SK-N-SH (cell line): ENCODE measurements around the gene RAB20. TPM values are rescaled to one million over a fixed set of nuclear protein-coding genes. Genes with fewer than 3 reads are reported as not detected.

Experiments used
- CTCF ChIA-PET: fragments of 300-600, 350-600 bp; formaldehyde crosslinking; extraction: SDS; loops from one replicate; lab custom pipeline; 2021; lab: Yijun Ruan, JAX
- POLR2A ChIA-PET: fragments of 350-600 bp; sonication (Branson Sonifier 250); formaldehyde crosslinking; extraction: SDS; loops from one replicate; lab custom pipeline; 2020; ENCODE audit warnings: antibody characterized with exemption, inconsistent platforms; lab: Yijun Ruan, JAX
- DNase-seq: peaks from one replicate; pipeline ENCODE4 v3.0.0; 2012
- H2AFZ ChIP-seq: fragments of 200-600 bp; sonication (generic); 2 replicates; pipeline ENCODE4 v1.8.1; 2016; ENCODE audit warnings: antibody characterized with exemption, mild to moderate bottlenecking, low read depth
- H3F3A ChIP-seq: fragments of 200-600 bp; sonication (generic); replicated peaks from 2 replicates; pipeline ENCODE3; 2016; ENCODE audit warnings: antibody characterized with exemption, mild to moderate bottlenecking; ENCODE audit not compliant: insufficient read depth
- H3K27ac ChIP-seq, 2 experiments: fragments of 200-500 bp in 1 of 2; fragments of 200-600 bp in 1 of 2; sonication (Bioruptor generic) in 1 of 2; sonication (generic), shearing (Covaris generic) in 1 of 2; 2 replicates each; pipeline versions ENCODE4 v1.5.1 to v1.6.1; 2014 to 2016; ENCODE audit warnings: low read depth in 2 of 2, inconsistent platforms in 1 of 2, low read length in 1 of 2, mild to moderate bottlenecking in 1 of 2, mixed read lengths in 1 of 2
- H3K27me3 ChIP-seq: fragments of 200-600 bp; sonication (generic), shearing (Covaris generic); 2 replicates; pipeline ENCODE4 v1.6.1; 2016; ENCODE audit warnings: mixed run types; ENCODE audit not compliant: insufficient read depth
- H3K36me3 ChIP-seq, 2 experiments: fragments of 200-500 bp in 1 of 2; fragments of 200-600 bp in 1 of 2; sonication (Bioruptor generic) in 1 of 2; sonication (generic) in 1 of 2; replicated peaks in 1 of 2; 2 replicates each; pipeline versions ENCODE3 to v1.5.1; 2014 to 2016; ENCODE audit warnings: low read length in 1 of 2, mild to moderate bottlenecking in 1 of 2; ENCODE audit not compliant: insufficient read depth in 2 of 2, control insufficient read depth in 1 of 2
- H3K4me1 ChIP-seq, 2 experiments: fragments of 200-500 bp in 1 of 2; fragments of 200-600 bp in 1 of 2; sonication (Bioruptor generic) in 1 of 2; sonication (generic), shearing (Covaris generic) in 1 of 2; 2 replicates each; pipeline versions ENCODE4 v1.5.1 to v1.6.1; 2014 to 2016; ENCODE audit warnings: low read depth in 1 of 2, low read length in 1 of 2, mixed run types in 1 of 2; ENCODE audit not compliant: insufficient read depth in 2 of 2, control insufficient read depth in 1 of 2
- H3K4me2 ChIP-seq: fragments of 200-600 bp; sonication (generic), shearing (Covaris generic); 2 replicates; pipeline ENCODE4 v1.6.1; 2017; ENCODE audit warnings: mixed run types
- H3K4me3 ChIP-seq, 2 experiments: fragments of 200-500 bp in 1 of 2; fragments of 200-600 bp in 1 of 2; sonication (Bioruptor generic) in 1 of 2; sonication (generic), shearing (Covaris generic) in 1 of 2; 2 replicates each; pipeline versions ENCODE4 v1.5.1 to v1.8.1; 2014 to 2016; ENCODE audit warnings: low read depth in 2 of 2, inconsistent platforms in 1 of 2, low read length in 1 of 2, mild to moderate bottlenecking in 1 of 2, mixed read lengths in 1 of 2, moderate library complexity in 1 of 2
- H3K79me2 ChIP-seq: fragments of 200-600 bp; sonication (generic); 2 replicates; pipeline ENCODE4 v1.8.1; 2017; ENCODE audit warnings: mild to moderate bottlenecking; ENCODE audit not compliant: insufficient read depth
- H3K9ac ChIP-seq: fragments of 200-600 bp; sonication (generic); 2 replicates; pipeline ENCODE4 v1.6.1; 2017; ENCODE audit warnings: mixed run types
- H3K9me2 ChIP-seq: fragments of 200-600 bp; sonication (generic); 2 replicates; pipeline ENCODE4 v1.6.1; 2017; ENCODE audit warnings: mixed run types
- H3K9me3 ChIP-seq: fragments of 200-600 bp; sonication (generic); 2 replicates; pipeline ENCODE4 v1.6.1; 2017; ENCODE audit warnings: mixed run types, mild to moderate bottlenecking, moderate library complexity
- H4K20me1 ChIP-seq: fragments of 200-600 bp; sonication (generic); 2 replicates; pipeline ENCODE4 v1.6.1; 2017; ENCODE audit warnings: mild to moderate bottlenecking, mixed run types; ENCODE audit not compliant: insufficient read depth
- CHD2 ChIP-seq: fragments of 150-350 bp; IDR thresholded peaks from 2 replicates; pipeline ENCODE4 v1.6.1; 2018; ENCODE audit warnings: low read length; ENCODE audit not compliant: partially characterized antibody
- CTCF ChIP-seq: fragments of 200-600 bp; sonication (generic); IDR thresholded peaks from 2 replicates; pipeline ENCODE4 v1.6.1; 2017; ENCODE audit warnings: antibody characterized with exemption, mild to moderate bottlenecking, moderate library complexity
- FOSL2 ChIP-seq: IDR thresholded peaks from 2 replicates; pipeline ENCODE4 v1.4.0; 2012; ENCODE audit warnings: low read depth, mild to moderate bottlenecking, moderate library complexity, borderline replicate concordance
- GATA2 ChIP-seq: sonication (generic); formaldehyde crosslinking; IDR thresholded peaks from 2 replicates; pipeline ENCODE4 v1.5.0; 2020; ENCODE audit warnings: mild to moderate bottlenecking, missing genetic modification reagents
- JUND ChIP-seq: IDR thresholded peaks from 2 replicates; pipeline ENCODE4 v1.4.0; 2012
- NFIC ChIP-seq: IDR thresholded peaks from 2 replicates; pipeline ENCODE4 v1.4.0; 2012; ENCODE audit warnings: borderline replicate concordance
- NRF1 ChIP-seq: IDR thresholded peaks from 2 replicates; pipeline ENCODE4 v1.6.1; 2012; ENCODE audit warnings: low read depth, mild to moderate bottlenecking, low read length
- POLR2AphosphoS5 ChIP-seq: IDR thresholded peaks from 2 replicates; pipeline ENCODE4 v1.6.1; 2012; ENCODE audit warnings: low read depth, low read length
- RCOR1 ChIP-seq: fragments of 150-350 bp; IDR thresholded peaks from 2 replicates; pipeline ENCODE4 v1.6.1; 2017; ENCODE audit warnings: antibody characterized with exemption, low read length
- RFX5 ChIP-seq: IDR thresholded peaks from 2 replicates; pipeline ENCODE4 v1.6.1; 2012; ENCODE audit warnings: mild to moderate bottlenecking, improper control_type of control experiment, low read length
- RXRA ChIP-seq: IDR thresholded peaks from 2 replicates; pipeline ENCODE4 v1.4.0; 2012; ENCODE audit warnings: low read depth, mild to moderate bottlenecking, borderline replicate concordance
- TEAD4 ChIP-seq: IDR thresholded peaks from 2 replicates; pipeline ENCODE4 v1.4.0; 2012; ENCODE audit warnings: mild to moderate bottlenecking, borderline replicate concordance; ENCODE audit not compliant: insufficient read depth
- YY1 ChIP-seq: IDR thresholded peaks from 2 replicates; pipeline ENCODE4 v1.4.0; 2012; ENCODE audit warnings: low read depth, mild to moderate bottlenecking
- WGBS: methylation state at CpG from one replicate; pipeline ENCODE4 v1.1.6; 2017; ENCODE audit warnings: low lambda C conversion rate; 5-methylcytosine and 5-hydroxymethylcytosine counted together
- polyA plus RNA-seq, 3 experiments: library from polyadenylated mRNA; depleted of rRNA; stranded (reverse); fragments of >200 nt; gene quantifications; 2 replicates each; pipeline ENCODE4 v1.2.3, GENCODE V29; 2012
- TF ChIP-seq, protein P1 (sequence below): IDR thresholded peaks from 2 replicates; pipeline ENCODE4 v1.6.1; 2012; ENCODE audit warnings: mild to moderate bottlenecking, low read depth, low read length, moderate library complexity
- TF ChIP-seq, protein P2 (sequence below): IDR thresholded peaks from 2 replicates; pipeline ENCODE4; 2012
- TF ChIP-seq, protein P3 (sequence below): IDR thresholded peaks from 2 replicates; pipeline ENCODE4 v1.4.0; 2012; ENCODE audit warnings: low read depth, borderline replicate concordance
- TF ChIP-seq, protein P4 (sequence below): fragments of 150-350 bp; IDR thresholded peaks from 2 replicates; pipeline ENCODE4 v1.6.1; 2016; ENCODE audit warnings: mild to moderate bottlenecking, low read depth, low read length

RAB20 gene
- polyA plus RNA-seq, 1 of the 3 experiments (the other 2 are of a cell fraction), result 5.2 TPM

DNA sequence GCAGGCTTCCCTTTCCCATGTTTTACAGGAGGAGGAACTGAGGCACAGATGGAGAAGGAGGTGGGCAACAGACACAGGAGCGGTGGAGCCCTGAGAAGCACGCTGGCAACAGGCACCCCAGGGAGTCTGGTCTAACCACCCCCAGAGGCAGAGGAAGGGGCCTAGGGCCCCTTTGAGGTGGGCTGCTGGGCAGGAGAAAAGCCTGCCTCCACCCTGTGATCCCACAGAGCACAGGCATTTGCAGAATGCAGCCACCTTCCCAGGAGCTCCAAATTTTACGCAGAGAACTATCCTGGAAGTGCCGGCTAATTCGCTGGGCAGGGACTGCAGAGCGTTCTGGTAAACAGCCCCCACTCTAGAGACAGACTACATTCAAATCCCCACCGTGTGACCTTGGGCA lies 30.4 kb downstream of the RAB20 start:
- 71% methylated on average over 3 of the region's 7 CpGs for WGBS
- Histone ChIP-seq H3K9ac (no peak overlapping the region), H3K27me3 (no peaks in the 10 kb centered on the region), H3K9me3 (no peaks in the 10 kb centered on the region), H3F3A (no peaks in the 10 kb centered on the region), H3K4me2 (no peak overlapping the region), H3K36me3 (no peaks in the 10 kb centered on the region), H2AFZ (no peak overlapping the region), H3K27ac (no peak overlapping the region), H3K4me3 (no peak overlapping the region), H3K4me1 (no peaks in the 10 kb centered on the region; a peak in 1 of 4 replicates), H3K9me2 (no peaks in the 10 kb centered on the region), H4K20me1 (no peaks in the 10 kb centered on the region), H3K79me2 (no peaks in the 10 kb centered on the region)
- CTCF ChIA-PET, result no interaction called here
- POLR2A ChIA-PET, result no interaction called here
- no peak for DNase-seq
- no peak for TF ChIP-seq YY1
- no peak for TF ChIP-seq CTCF
- TF ChIP-seq NFIC, result no peak
- no peak for TF ChIP-seq FOSL2
- TF ChIP-seq, protein P1, sequence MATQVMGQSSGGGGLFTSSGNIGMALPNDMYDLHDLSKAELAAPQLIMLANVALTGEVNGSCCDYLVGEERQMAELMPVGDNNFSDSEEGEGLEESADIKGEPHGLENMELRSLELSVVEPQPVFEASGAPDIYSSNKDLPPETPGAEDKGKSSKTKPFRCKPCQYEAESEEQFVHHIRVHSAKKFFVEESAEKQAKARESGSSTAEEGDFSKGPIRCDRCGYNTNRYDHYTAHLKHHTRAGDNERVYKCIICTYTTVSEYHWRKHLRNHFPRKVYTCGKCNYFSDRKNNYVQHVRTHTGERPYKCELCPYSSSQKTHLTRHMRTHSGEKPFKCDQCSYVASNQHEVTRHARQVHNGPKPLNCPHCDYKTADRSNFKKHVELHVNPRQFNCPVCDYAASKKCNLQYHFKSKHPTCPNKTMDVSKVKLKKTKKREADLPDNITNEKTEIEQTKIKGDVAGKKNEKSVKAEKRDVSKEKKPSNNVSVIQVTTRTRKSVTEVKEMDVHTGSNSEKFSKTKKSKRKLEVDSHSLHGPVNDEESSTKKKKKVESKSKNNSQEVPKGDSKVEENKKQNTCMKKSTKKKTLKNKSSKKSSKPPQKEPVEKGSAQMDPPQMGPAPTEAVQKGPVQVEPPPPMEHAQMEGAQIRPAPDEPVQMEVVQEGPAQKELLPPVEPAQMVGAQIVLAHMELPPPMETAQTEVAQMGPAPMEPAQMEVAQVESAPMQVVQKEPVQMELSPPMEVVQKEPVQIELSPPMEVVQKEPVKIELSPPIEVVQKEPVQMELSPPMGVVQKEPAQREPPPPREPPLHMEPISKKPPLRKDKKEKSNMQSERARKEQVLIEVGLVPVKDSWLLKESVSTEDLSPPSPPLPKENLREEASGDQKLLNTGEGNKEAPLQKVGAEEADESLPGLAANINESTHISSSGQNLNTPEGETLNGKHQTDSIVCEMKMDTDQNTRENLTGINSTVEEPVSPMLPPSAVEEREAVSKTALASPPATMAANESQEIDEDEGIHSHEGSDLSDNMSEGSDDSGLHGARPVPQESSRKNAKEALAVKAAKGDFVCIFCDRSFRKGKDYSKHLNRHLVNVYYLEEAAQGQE, result no peak
- TF ChIP-seq RCOR1, result no peak
- no peak for TF ChIP-seq RFX5
- no peak for TF ChIP-seq RXRA
- no peak for TF ChIP-seq CHD2
- TF ChIP-seq, protein P2, sequence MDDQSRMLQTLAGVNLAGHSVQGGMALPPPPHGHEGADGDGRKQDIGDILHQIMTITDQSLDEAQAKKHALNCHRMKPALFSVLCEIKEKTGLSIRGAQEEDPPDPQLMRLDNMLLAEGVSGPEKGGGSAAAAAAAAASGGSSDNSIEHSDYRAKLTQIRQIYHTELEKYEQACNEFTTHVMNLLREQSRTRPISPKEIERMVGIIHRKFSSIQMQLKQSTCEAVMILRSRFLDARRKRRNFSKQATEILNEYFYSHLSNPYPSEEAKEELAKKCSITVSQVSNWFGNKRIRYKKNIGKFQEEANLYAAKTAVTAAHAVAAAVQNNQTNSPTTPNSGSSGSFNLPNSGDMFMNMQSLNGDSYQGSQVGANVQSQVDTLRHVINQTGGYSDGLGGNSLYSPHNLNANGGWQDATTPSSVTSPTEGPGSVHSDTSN, result no peak
- TF ChIP-seq NRF1, result no peak
- TF ChIP-seq, protein P3, sequence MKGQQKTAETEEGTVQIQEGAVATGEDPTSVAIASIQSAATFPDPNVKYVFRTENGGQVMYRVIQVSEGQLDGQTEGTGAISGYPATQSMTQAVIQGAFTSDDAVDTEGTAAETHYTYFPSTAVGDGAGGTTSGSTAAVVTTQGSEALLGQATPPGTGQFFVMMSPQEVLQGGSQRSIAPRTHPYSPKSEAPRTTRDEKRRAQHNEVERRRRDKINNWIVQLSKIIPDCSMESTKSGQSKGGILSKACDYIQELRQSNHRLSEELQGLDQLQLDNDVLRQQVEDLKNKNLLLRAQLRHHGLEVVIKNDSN, result no peak
- TF ChIP-seq, protein P4, sequence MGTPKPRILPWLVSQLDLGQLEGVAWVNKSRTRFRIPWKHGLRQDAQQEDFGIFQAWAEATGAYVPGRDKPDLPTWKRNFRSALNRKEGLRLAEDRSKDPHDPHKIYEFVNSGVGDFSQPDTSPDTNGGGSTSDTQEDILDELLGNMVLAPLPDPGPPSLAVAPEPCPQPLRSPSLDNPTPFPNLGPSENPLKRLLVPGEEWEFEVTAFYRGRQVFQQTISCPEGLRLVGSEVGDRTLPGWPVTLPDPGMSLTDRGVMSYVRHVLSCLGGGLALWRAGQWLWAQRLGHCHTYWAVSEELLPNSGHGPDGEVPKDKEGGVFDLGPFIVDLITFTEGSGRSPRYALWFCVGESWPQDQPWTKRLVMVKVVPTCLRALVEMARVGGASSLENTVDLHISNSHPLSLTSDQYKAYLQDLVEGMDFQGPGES, result no peak
- no peak for TF ChIP-seq JUND
- TF ChIP-seq POLR2AphosphoS5, result no peak
- no peak for TF ChIP-seq TEAD4
- TF ChIP-seq GATA2 (CRISPR knock-in tag), result no peak
